ENCODE measurements around the gene UROS.

GRCh38 chr10:125848857-125849256 lies 25.8 kb upstream of the UROS start:
- TF ChIP-seq CTCF (conservative IDR thresholded peaks at IDR 0.05; ENCODE audit: low read length) (no peak), EZH2phosphoT487 (IDR thresholded peaks at IDR 0.05; ENCODE audit: borderline replicate concordance) (no peak)

Measured in Loucy (cell line).